GM10266 (cell line): ENCODE measurements around the gene RPP38.

ENCODE experiments used
- DNase-seq: peaks from one replicate; pipeline ENCODE4 v3.0.0; 2012; ENCODE audit errors: extremely low spot score
- TF ChIP-seq, protein P1 (sequence below): IDR thresholded peaks from 2 replicates; pipeline ENCODE4 v1.5.1; 2012; ENCODE audit warnings: mild to moderate bottlenecking, low read depth; ENCODE audit not compliant: control insufficient read depth, insufficient read depth; ENCODE audit errors: missing control alignments

RPP38 gene

DNA sequence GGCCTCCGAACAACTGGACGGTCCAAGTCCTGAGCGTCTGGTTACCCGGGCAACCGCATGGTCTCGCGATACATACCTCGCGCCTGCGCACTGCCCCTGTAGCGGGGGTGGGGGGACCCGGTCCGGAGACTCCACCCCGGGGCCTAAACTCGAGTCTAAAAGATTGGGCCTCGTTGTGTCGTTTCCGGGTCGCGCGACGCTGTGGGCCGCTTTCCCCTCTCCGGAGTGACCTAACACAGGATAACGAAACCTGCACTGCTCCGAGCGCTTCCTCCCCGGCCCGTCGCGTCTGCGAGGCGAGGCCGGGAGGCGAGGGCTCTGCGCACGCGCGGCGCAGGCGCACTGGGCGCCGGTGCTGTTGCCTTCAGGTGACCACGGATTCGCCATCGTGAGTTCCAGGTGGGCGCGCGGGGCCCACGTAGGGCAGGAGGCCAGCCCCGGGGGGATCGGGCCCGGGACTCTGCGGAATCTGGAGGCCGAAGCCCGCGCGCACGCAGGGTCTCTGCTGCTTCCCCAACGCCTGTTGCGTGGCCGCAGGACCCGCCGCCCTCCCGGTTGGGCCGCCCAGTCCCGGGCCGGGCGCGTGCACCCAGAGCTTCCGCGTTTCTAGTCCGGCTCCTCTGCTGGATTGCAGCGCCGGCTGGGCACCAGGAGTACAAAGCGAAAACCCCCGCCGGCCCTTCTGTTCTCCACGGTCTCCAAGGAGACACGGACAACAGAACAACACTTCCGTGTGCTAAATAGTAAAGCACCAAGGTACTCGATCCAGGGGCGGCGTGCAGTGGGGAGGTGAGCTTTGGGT lies at the start of gene RPP38:
TSS of gene RPP38 (plus strand) at position 345 of the 802 bp plus-strand sequence. CDS start 5,960 bp downstream, outside the sequence.
- TF ChIP-seq, protein P1, sequence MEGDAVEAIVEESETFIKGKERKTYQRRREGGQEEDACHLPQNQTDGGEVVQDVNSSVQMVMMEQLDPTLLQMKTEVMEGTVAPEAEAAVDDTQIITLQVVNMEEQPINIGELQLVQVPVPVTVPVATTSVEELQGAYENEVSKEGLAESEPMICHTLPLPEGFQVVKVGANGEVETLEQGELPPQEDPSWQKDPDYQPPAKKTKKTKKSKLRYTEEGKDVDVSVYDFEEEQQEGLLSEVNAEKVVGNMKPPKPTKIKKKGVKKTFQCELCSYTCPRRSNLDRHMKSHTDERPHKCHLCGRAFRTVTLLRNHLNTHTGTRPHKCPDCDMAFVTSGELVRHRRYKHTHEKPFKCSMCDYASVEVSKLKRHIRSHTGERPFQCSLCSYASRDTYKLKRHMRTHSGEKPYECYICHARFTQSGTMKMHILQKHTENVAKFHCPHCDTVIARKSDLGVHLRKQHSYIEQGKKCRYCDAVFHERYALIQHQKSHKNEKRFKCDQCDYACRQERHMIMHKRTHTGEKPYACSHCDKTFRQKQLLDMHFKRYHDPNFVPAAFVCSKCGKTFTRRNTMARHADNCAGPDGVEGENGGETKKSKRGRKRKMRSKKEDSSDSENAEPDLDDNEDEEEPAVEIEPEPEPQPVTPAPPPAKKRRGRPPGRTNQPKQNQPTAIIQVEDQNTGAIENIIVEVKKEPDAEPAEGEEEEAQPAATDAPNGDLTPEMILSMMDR: no peak
- peak; percentile 98 for DNase-seq

- no peak for DNase-seq
- TF ChIP-seq, protein P1: no peak
These were observed 47.6 kb upstream of the RPP38 start for GRCh38 chr10:15049533-15049932.

DNA sequence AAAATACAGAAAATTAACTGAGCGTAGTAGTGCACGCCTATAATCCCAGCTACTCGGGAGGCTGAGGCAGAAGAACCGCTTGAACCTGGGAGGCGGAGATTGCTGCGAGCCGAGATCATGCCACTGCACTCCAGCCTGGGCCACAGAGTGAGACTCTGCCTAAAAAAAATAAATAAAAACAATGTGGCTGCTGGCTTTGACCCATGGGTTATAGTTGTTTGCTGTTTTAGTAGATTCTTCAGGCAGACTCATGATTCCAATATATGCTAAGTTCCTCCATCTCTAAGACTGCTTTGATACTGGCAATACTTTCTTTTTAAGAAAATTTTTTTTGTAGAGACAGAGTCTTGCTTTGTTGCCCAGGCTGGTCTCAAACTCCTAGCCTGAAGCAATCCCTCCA lies 45.0 kb upstream of the RPP38 start:
- no peak for DNase-seq
- TF ChIP-seq, protein P1: no peak

DNA sequence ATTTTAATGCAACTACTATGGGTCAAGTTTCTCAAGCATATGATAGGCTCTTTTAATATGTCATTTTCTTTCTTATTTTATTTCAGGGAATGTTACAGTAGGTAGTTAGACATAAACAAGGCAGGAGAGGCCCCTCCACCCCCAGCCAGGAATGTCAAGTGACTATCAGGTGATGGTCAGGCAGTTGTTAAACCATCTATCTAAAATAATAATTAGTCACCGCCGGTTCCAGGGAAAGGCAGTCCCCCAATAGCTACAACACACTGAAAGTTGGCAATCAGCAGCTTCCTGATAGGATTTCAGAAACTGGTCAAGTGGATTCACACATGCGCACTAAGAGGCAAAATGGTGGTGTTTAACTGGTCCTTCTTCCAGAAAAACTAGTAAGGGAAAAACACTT lies 44.1 kb upstream of the RPP38 start:
- TF ChIP-seq, protein P1: no peak
- DNase-seq: no peak

- TF ChIP-seq, protein P1: no peak
These were observed 38.5 kb upstream of the RPP38 start for GRCh38 chr10:15058689-15059088.

DNA sequence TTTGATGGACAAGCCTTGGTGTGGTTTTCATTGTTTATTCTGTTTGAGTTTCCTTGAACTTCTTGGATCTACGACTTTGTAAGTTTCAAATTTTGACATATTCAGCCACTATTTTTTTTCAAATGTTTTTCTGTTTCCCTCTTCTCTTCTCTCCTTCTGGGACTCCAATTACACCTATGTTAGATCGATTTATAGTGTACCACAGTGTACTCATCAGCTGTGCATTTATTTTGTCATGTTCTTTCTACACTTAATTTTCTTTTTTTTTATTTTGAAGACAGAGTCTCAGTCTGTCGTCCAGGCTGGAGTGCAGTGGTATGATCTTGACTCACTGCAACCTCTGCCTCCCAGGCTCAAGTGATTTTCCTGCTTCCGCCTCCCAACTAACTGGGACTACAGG lies 37.2 kb upstream of the RPP38 start:
- no peak for DNase-seq
- TF ChIP-seq, protein P1: no peak

More at GRCh38 chr10:15058689-15059088, 38.5 kb upstream of the RPP38 start:
- DNase-seq: no peak

GRCh38 chr10:15060638-15061037 lies 36.5 kb upstream of the RPP38 start:
- DNase-seq: no peak
- TF ChIP-seq, protein P1: no peak
